HG03175 (cell line): ENCODE results near the gene MARCHF9.
A peak's percentile ranks its signal among the peaks of the same experiment; 100 is the strongest.

ENCODE experiments used
- ATAC-seq: cut with Tn5 transposase; IDR thresholded peaks from one replicate; pipeline ENCODE4 v1.9.1; 2021; ENCODE audit warnings: mild to moderate bottlenecking, moderate library complexity; ENCODE audit not compliant: unreplicated experiment

The MARCHF9 gene

DNA sequence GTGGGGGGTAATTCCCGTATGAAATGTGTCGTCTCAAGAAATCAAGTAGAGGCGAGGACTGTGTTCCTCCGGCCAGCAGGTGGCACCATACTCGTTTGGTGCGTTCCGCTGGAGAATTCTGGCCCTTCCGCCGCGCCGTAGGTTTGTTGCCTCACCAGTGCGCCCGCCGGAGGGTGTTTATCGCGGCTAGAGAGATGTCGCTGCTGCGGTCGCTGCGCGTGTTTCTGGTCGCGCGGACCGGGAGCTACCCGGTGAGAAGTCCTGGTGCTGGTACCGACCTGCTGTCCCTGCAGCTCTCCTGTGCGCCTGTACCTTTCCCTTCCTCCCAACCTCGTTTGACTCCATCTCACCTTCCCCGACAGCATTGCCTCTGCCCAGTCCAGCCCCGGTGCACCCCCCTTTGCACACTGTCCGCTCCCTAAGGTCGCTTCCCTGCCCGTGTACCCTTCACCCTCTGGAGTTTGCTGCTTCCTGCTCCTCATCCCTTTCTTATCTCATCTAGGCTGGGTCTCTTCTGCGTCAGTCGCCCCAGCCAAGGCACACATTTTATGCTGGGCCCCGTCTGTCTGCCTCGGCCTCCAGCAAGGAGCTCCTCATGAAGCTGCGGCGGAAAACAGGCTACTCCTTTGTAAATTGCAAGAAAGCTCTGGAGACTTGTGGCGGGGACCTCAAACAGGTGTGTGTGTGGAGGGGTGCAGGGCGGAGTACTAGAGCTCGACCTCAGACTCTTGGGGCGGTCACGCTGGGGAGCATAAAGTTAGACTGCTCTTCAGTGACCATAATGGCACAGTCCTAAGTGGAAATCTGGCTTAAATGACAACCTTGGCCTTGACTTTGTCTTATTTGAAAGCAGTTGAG, 27.9 kb downstream of the MARCHF9 start, which contains the start of gene TSFM:
TSS of gene TSFM (plus strand) at position 180 of the 858 bp plus-strand sequence. CDS start at position 195, 15 bp downstream.
- peak; percentile 92 for ATAC-seq

DNA sequence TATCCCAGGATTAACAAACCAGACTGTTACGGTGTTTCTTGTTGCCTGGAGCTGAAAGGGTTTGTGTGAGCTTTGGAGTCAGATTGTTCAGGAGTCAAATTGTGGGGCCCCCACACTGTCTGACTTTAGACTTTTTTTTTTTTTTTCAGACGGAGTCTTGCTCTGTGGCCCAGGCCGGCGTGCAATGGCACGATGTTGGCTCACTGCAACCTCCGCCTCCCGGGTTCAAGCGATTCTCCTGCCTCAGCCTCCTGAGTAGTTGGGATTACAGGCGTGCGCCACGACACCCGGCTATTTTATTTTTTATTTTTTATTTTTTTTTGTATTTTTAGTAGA, 28.5 kb downstream of the MARCHF9 start:
- ATAC-seq, result no peak

- ATAC-seq, result no peak
Observed at GRCh38 chr12:57783861-57784260, 29.0 kb downstream of the MARCHF9 start.

DNA sequence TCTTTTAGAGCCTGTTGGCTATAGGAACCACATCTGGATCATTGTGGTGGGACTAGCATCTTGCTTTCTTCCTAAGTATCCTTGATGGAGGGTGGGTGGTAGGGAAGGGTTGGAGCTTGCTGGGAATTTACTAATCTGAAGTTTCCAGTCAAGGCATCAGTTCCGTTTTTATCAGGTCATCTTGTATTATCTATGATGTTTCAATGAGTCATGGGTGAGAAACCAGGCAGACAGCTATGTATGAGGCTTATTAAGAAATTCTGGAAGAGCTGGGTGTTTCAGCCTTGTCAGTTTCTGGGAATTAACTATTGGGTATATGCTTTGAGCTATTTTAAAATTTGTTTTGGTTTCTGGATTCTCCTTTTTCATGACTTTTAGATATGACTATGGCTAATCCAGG, 39.0 kb downstream of the MARCHF9 start:
- no peak for ATAC-seq

DNA sequence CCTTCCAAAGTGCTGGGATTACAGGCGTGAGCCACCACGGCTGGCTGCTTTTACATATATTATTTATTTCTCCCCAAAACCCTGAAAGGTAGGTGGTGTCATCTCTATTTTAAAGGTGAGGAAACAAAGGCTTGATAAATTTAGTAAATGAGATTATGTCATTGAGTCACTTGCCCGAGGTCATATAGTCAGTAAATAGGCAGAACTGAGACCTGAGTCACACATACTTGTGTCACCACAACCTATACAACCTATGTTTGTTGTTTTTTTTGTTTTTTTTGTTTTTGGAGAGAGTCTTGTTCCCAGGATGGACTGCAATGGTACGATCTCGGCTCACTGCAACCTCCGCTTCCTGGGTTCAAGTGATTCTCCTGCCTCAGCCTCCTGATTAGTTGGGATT, 40.5 kb downstream of the MARCHF9 start:
- no peak for ATAC-seq

- no peak for ATAC-seq
Observed at GRCh38 chr12:57796996-57797395, 42.1 kb downstream of the MARCHF9 start.

DNA sequence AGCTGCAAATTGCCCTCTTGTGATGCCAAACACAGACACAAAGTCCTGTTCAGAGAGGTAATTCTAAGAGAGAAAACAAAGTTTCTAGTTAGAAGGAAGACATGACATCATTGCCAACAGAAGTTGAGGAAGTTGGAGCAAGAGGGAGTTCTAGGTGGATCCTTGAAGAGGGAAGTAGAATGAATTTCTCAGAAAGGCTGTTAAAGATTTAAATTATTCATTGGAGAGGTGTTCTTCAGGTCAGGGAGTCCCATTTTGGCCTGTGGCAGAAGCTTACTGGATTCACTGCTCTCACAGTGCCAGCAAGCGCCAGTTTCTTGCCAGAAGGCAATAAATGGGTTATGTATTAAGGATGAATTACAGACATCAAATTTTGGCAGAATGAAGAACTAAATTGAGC, 43.0 kb downstream of the MARCHF9 start:
- ATAC-seq, result no peak

DNA sequence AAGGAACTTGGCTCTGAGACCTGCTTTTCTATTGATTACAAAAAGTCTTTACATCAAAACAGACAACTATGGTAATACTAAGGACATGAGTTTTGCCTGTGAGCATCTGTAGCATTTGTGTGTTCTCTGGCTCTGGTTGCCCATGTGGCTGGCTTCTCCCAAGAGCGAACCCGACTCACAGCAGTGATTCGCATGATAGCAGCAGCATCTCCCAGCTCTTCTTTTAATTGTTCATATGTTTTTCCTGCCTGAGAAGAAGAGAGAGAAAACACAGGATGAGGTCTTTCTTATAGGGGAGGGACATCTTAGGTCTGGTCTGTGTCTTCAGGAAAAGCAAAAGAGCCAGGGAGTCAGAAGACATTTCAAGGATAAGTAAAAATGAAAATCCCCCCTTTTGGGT, 46.1 kb downstream of the MARCHF9 start:
- no peak for ATAC-seq

DNA sequence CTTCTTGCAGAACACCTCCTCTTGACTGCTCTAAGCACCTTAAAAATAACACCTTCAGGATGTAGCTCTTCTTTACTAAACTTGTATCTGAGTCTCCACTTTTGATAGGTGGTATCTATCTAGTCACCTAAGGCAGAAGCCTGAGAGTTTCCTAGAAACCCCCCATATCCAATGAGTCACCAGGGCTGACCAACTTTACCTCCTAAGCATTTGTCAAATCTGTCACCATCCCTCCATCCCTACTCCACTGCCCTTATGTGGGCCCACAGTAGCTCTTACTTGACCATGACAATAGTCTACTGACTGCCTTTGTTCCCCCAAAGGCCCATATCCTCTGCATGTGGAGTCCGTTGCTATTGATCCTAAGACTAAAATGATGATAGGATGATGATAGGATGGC, 47.7 kb downstream of the MARCHF9 start:
- ATAC-seq, result no peak

- no peak for ATAC-seq
Observed at GRCh38 chr12:57803319-57803893, 48.5 kb downstream of the MARCHF9 start.

GRCh38 chr12:57806677-57807076, 51.8 kb downstream of the MARCHF9 start:
- no peak for ATAC-seq

- ATAC-seq, result no peak
Observed at GRCh38 chr12:57807285-57807684, 52.4 kb downstream of the MARCHF9 start.

- no peak for ATAC-seq
Observed at GRCh38 chr12:57808351-57808750, 53.4 kb downstream of the MARCHF9 start.

GRCh38 chr12:57809425-57809824, 54.5 kb downstream of the MARCHF9 start:
- no peak for ATAC-seq
